ENCODE results near the gene ARRDC1. TPM values are rescaled to one million over a fixed set of nuclear protein-coding genes. Genes with fewer than 3 reads are reported as not detected.

Gene ARRDC1
- total RNA-seq, 1 experiment from 2014 or later, result 47.1 TPM

GRCh38 chr9:137589441-137590122, 15.9 kb upstream of the ARRDC1 start:
- no TSS peak for BruUV-seq (replicated peaks)
- DNase-seq (ENCODE audit: low read depth, low spot score) (no peak), ATAC-seq (peak; percentile 27)
- intact Hi-C loops (cut with micrococcal nuclease; ENCODE audit: unreplicated experiment), result no loop called here
- ChIA-PET POLR2A (no interaction called here), CTCF (no interaction called here)
- Histone ChIP-seq H3K4me3 (ENCODE audit: low read depth in 2 of 2, low read length in 2 of 2) (peak overlapping the region; percentile 57 to 63), H3K27ac (ENCODE audit: low read length) (0 out of 2 replicates have a peak overlapping the region, but pooled peaks have one; percentile 54), H3K9me3 (ENCODE audit: control insufficient read depth, insufficient read depth, low read depth, low read length) (no peaks in the 10 kb centered on the region), H3K27me3 (ENCODE audit: control insufficient read depth, insufficient read depth, low read length) (no peaks in the 10 kb centered on the region), H3K4me1 (ENCODE audit: control insufficient read depth, insufficient read depth, low read length) (peaks cover 3% of the 10 kb centered on the region; the same call in 1 of the 2 replicates), H3K36me3 (ENCODE audit: control insufficient read depth, insufficient read depth, low read length) (no peaks in the 10 kb centered on the region; the same call in 1 of the 2 replicates)
- TF ChIP-seq, protein P1, sequence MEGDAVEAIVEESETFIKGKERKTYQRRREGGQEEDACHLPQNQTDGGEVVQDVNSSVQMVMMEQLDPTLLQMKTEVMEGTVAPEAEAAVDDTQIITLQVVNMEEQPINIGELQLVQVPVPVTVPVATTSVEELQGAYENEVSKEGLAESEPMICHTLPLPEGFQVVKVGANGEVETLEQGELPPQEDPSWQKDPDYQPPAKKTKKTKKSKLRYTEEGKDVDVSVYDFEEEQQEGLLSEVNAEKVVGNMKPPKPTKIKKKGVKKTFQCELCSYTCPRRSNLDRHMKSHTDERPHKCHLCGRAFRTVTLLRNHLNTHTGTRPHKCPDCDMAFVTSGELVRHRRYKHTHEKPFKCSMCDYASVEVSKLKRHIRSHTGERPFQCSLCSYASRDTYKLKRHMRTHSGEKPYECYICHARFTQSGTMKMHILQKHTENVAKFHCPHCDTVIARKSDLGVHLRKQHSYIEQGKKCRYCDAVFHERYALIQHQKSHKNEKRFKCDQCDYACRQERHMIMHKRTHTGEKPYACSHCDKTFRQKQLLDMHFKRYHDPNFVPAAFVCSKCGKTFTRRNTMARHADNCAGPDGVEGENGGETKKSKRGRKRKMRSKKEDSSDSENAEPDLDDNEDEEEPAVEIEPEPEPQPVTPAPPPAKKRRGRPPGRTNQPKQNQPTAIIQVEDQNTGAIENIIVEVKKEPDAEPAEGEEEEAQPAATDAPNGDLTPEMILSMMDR (IDR thresholded peaks at IDR 0.05), result no peak
- no peak for TF ChIP-seq SIN3A (IDR thresholded peaks at IDR 0.05; ENCODE audit: borderline replicate concordance, insufficient read depth, low read depth, low read length)
- TF ChIP-seq TCF7L2 (IDR thresholded peaks at IDR 0.05; ENCODE audit: low read depth, low read length), result no peak
- TF ChIP-seq POLR2AphosphoS5 (IDR thresholded peaks at IDR 0.05; ENCODE audit: low read depth, low read length), result no peak
- TF ChIP-seq, protein P2, sequence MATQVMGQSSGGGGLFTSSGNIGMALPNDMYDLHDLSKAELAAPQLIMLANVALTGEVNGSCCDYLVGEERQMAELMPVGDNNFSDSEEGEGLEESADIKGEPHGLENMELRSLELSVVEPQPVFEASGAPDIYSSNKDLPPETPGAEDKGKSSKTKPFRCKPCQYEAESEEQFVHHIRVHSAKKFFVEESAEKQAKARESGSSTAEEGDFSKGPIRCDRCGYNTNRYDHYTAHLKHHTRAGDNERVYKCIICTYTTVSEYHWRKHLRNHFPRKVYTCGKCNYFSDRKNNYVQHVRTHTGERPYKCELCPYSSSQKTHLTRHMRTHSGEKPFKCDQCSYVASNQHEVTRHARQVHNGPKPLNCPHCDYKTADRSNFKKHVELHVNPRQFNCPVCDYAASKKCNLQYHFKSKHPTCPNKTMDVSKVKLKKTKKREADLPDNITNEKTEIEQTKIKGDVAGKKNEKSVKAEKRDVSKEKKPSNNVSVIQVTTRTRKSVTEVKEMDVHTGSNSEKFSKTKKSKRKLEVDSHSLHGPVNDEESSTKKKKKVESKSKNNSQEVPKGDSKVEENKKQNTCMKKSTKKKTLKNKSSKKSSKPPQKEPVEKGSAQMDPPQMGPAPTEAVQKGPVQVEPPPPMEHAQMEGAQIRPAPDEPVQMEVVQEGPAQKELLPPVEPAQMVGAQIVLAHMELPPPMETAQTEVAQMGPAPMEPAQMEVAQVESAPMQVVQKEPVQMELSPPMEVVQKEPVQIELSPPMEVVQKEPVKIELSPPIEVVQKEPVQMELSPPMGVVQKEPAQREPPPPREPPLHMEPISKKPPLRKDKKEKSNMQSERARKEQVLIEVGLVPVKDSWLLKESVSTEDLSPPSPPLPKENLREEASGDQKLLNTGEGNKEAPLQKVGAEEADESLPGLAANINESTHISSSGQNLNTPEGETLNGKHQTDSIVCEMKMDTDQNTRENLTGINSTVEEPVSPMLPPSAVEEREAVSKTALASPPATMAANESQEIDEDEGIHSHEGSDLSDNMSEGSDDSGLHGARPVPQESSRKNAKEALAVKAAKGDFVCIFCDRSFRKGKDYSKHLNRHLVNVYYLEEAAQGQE (IDR thresholded peaks at IDR 0.05; ENCODE audit: insufficient read depth in 1 of 2, low read depth in 2 of 2, low read length in 1 of 2), result no peak
- in situ Hi-C loops (cut with HindIII; ENCODE audit: low pct_unique_long_range_greater_than_20kb, low sequenced_read_pairs), result no loop called here

DNA sequence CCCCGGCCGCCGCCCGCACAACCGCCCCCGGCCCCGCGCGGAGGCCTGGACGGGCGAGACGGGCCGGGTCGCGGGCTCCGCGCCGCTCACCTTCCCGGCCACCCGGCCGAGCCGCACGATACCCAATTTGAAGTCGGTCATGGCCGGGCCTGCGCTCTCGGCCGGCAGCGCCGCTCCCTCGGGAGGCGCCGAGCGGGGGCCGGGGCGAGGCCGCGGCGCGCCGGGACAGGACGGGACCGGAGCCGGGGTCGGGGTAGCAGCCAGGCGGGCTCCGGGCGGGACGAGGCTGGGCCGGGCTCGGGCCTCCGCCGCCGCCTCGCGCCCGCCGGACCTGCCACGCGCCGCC, 15.4 kb upstream of the ARRDC1 start:
- no peaks in the 10 kb centered on the region for H3K27me3 ChIP-seq (ENCODE audit: control insufficient read depth, insufficient read depth, low read length)
- intact Hi-C loops (cut with micrococcal nuclease; ENCODE audit: unreplicated experiment) (no loop called here), in situ Hi-C loops (cut with HindIII; ENCODE audit: low pct_unique_long_range_greater_than_20kb, low sequenced_read_pairs) (no loop called here)
- no TSS peak for BruUV-seq (replicated peaks)
- peak overlapping the region in 1 of 2 experiments; percentile 57; a peak in 2 of 4 replicates for H3K4me3 ChIP-seq (ENCODE audit: low read depth in 2 of 2, low read length in 2 of 2)
- no peak overlapping the region for H3K27ac ChIP-seq (ENCODE audit: low read length)
- ChIA-PET CTCF (no interaction called here), POLR2A (interaction anchor here (0.6 kb wide), 1 partner anchor 149 kb away, joined by 3 read pairs; the partner anchor contains the start of gene ENTPD8)
- no peaks in the 10 kb centered on the region for H3K9me3 ChIP-seq (ENCODE audit: control insufficient read depth, insufficient read depth, low read depth, low read length)
- peak; percentile 52 for ATAC-seq
- H3K4me1 ChIP-seq (ENCODE audit: control insufficient read depth, insufficient read depth, low read length), result peaks cover 3% of the 10 kb centered on the region; the same call in 1 of the 2 replicates
- no peak for TF ChIP-seq TCF7L2 (IDR thresholded peaks at IDR 0.05; ENCODE audit: low read depth, low read length)
- TF ChIP-seq, protein P1 (IDR thresholded peaks at IDR 0.05), result no peak
- TF ChIP-seq POLR2AphosphoS5 (IDR thresholded peaks at IDR 0.05; ENCODE audit: low read depth, low read length), result no peak
- TF ChIP-seq, protein P2 (IDR thresholded peaks at IDR 0.05; ENCODE audit: insufficient read depth in 1 of 2, low read depth in 2 of 2, low read length in 1 of 2), result no peak
- TF ChIP-seq SIN3A (IDR thresholded peaks at IDR 0.05; ENCODE audit: borderline replicate concordance, insufficient read depth, low read depth, low read length), result no peak
- no peaks in the 10 kb centered on the region; the same call in 1 of the 2 replicates for H3K36me3 ChIP-seq (ENCODE audit: control insufficient read depth, insufficient read depth, low read length)
- DNase-seq (ENCODE audit: low read depth, low spot score), result no peak
